OCI-M1 (cell line): Measurements from ENCODE around the gene GNPTG.

Source experiments
- DNase-seq: peaks from one replicate; lab custom pipeline; 2025; lab: John Stamatoyannopoulos, UW

The GNPTG gene

DNA sequence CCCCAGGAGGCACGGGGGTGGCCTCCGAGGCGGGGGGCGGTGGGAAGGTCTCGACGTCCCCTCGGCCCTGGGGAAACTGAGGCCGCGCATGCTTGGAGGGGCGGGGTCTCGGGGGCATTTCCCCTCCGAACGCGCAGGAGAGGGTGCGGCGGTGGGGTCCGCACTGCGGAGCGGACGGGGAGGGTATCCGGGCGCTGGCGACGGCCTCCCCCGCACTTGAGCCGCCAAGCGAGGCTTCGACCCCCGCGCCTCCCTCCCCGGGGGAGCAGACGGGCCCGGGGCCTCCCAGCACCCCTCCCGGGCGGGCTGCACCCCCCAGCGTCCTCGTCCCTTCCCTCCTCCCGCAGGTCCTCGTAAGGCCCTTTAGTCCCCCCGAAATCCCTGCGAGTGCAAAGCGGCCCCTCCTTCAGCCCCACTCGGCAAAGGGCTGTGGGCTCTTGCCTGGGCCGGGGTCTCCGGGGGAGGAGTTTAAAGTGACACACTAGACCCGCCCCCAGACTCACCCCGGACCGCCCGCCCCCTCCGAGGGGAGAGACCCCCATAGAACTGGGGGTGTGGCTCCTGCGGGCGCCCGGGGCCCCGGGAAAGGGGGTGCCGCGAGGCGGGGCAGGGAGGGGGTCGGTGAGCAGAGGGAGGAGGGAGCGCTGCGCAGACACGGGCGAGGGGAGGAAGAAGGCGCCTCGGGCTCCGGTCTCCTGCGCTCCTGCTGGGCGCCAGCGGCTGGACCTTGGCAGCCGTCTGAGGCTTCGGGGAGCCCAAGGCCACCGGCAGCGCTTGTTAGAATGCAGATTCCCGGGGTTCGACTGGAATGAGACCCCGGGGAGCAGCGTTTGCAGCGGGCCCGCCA lies 17.7 kb upstream of the GNPTG start:
- DNase-seq: no peak

DNA sequence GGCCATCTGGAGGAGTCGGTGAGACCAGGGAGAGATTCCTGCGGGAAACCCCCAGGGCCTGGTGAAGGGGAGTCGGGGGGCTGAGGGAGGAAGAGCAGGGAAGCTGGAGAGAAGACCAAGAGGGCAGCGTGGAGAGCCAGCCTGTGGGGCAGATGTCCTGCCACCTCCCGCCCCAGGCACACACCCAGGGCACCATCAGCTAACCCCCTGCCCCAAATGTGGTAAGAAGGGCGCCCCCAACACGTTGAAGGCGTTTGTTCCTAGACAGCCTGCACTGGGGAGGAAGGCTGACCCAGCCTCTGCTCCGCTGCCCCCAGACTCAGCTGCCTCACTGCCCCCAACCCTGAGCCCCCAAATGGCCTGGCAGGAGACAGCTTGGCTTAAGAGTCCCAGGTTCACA lies 17.0 kb upstream of the GNPTG start:
- DNase-seq: no peak

DNA sequence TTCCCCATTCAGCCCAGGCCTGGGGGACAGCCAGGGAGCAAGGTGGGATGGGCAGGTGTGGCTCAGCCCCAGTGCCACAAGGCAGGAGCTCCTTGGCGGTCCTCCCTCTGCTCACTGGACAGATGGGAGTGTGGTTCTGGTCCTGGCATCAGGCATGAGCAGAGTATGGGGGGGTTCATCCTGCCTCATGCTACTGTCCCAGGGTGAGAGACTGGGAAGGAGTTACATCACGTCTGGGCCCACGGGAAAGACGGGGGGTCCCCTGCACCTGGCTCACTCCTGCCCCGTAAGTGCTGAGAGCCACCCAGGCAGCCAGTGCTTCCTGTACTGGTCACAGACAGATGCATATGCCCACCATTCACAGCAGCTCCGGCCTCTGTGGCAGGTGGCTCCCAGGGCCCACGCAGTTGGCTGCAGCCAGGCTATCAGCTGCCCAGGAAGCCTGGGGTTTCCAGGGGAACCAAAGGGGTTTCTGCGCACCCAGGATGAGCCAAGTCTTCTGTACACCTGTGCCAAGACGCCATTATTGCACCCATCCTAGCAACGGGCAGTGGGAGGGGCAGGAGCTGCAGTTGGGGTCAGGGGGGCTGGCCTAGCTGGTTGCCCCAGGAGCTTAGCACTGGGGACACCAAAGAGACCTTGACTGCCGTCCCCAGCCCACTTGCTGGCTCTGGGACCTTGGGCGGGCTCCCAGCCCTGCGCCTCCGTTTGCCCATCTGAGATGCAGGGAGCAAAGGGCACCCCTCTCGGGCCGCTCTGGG lies 16.3 kb upstream of the GNPTG start:
- no peak for DNase-seq

DNA sequence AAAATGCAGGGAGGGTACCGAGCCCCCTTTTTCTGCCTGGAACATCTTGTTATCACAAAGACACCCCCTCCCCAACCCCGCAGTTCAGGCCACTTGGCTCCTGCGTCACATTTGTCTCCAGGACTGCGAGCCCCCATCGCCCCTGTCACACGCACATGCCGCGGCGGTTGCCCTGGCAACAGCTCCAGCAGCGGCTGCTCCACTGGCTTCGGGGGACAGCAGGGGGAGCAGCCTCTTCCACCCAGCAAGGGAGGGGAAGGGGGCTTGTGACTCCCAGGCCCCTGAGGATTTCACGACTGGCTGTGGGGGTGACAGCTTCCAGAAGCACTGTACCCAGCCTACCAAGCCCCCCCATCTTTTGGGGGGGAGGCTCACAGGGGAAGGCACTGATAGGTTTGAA lies 15.7 kb upstream of the GNPTG start:
- peak; percentile 16 for DNase-seq

DNA sequence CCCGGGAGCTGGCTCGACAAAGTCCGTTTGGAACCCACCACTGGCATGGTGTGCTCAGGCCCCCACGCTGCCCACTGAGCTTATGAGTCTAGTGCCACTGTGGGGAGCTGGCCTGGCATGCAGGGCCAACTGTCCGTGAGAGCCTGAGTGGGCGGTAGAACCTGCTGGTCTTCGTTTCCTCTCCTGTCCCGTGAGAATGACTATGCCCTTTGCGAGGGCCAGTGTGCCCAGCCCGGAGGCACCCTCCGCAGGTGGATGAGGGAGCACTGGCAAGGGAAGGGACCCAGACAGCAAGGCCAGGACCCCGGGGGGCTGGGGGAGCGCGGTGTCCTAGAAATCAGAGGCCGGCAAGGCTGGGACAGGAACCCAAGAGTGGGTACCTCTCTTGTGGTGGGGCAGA lies 15.1 kb upstream of the GNPTG start:
- DNase-seq: no peak

DNA sequence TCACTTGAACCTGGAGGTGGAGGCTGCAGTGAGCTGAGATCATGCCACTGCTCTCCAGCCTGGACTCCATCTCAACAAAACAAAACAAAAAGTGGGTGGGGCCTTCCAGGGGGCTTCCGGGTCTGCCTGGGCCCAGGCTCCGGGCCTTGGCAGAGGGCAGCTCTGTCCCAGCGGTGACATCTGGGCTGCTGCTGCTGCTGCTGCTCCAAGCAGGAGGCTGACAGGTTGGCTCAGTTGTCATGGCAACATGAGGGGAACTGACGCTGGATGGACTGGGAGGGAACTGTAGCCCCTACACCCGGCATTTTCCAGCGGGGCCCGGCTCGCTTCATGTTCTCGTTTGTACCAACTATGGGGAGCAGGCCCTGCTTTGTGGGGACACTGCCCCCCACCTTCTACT lies 14.2 kb upstream of the GNPTG start:
- no peak for DNase-seq

DNA sequence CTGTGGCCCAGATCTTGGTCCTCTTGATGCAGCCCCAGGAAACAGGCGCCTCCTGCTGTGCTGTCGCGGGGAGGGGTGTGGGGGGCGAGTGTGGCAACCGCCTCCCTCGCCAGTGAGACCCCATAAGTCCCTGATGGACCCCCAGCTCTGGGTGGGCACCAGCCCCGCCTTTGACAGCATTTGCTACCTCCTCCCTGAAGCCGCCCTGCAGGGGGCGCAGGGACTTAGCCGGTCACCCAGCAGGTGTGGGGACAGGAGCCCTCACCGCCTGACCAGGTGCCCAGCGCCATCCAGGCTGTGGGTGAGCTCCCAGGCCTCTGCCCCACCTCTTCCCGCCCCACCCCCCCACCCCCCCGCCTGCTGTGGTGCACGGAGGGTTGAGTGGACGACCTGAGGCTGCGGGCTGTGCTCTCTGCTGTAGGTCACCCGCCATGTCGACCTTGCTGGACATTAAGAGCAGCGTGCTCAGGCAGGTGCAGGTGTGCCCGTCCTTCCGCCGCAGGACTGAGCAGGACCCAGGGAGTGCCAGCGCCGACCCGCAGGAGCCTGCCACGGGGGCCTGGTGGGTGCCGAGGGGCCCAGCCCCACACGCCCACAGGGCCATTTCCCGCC lies 13.5 kb upstream of the GNPTG start:
- peak; percentile 20 for DNase-seq

DNA sequence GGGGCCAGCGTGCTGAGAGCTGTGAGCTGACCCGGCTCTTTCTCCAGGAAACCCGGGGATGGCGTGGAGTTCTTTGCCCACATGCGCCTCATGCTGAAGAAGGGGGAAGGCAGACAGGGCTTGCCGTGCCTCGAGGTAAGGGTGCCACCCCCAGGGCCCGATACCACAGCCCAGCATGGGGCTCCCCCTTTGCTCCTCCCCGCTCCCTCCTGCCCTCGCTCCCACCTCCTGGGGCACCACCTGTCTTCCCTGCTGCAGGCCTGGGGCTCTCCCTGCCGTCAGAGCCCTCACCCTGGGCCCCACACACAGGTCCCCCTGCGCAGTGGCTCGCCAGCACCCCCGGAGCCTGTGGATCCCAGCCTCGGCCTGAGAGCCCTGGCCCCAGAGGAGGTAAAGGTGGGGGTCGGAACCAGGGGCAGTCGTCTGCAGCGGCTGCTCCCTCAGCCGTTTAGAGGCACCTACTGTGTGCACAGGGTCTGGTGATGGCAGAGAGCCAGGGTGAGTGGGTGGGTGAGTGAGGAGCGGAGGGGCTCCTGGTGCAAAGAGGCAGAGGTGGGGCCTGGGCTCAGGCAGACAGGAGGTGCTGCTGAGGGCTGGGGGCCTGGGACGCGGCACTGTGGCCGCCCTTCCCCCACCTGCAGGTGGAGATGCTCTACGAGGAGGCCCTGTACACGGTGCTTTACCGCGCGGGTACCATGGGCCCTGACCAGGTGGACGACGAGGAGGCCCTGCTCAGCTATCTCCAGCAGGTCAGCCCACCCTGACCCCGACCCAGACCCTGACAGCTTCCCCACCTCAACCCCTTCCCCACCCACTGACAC lies 12.7 kb upstream of the GNPTG start:
- no peak for DNase-seq

DNA sequence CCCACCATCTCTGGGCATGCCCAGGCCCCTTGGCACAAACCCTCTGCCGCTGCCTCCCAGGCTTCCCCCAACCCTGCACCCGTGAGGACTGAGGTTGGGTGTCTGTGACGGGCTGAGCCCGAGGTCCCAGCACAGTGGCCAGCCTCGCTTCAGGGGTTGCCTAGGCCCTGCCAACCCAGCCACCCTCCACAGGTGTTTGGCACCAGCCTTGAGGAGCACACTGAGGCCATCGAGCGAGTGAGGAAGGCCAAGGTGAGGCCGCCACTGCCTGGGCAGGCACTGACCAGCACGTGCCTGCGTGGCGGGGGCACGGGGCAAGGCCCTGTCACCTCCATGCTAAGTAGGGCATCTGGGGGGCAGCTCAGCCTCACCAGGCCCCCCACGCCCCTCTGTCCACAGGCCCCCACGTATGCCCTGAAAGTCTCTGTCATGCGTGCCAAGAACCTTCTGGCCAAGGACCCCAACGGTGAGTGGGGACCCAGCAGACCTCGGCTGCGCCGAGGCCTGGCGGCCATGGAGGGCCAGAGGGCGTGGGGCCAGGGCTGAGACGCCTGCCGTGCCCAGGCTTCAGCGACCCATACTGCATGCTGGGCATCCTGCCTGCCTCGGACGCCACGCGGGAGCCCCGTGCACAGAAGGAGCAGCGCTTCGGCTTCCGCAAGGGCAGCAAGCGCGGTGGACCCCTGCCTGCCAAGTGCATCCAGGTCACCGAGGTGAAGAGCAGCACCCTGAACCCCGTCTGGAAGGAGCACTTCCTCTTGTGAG lies 10.8 kb upstream of the GNPTG start:
- no peak for DNase-seq

DNA sequence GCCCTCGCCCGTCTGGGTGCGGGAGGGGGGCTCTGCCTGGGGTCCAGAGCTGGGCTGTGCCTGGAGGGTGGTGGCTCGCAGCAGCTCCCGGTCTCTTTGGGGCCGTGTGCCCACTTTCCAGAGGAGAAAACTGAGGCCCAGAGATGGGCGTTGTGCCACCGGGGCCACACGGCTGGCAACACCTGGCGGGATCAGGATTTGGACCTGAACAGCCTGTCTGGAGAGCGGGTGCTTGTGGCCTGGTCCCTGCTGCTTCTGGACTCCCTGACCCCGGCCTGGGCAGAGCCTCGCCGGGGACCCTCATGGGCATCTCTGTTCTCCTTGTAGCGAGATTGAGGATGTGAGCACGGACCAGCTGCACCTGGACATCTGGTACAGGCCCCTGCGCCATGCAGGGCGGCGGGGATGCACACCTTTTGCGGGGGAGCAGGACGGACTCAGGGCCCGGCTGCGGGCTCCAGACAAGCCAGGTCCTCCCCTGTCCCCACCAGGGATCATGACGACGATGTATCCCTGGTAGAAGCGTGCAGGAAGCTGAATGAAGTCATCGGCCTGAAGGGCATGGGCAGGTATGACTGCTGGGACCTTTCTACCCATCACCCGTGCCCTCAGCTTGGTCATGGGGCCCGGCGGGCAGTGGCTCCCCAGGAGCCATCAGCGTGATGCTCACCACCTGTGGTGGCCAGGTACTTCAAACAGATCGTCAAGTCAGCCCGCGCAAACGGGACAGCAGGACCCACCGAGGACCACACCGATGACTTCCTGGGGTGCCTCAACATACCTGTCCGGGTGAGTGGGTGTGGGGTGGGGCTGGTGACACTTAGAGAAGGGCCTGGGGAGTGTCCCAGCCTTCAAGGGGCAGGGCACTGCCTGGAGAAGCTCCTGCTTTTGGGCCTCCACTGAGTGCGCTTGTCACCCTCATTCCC lies 10.0 kb upstream of the GNPTG start:
- DNase-seq: no peak

DNA sequence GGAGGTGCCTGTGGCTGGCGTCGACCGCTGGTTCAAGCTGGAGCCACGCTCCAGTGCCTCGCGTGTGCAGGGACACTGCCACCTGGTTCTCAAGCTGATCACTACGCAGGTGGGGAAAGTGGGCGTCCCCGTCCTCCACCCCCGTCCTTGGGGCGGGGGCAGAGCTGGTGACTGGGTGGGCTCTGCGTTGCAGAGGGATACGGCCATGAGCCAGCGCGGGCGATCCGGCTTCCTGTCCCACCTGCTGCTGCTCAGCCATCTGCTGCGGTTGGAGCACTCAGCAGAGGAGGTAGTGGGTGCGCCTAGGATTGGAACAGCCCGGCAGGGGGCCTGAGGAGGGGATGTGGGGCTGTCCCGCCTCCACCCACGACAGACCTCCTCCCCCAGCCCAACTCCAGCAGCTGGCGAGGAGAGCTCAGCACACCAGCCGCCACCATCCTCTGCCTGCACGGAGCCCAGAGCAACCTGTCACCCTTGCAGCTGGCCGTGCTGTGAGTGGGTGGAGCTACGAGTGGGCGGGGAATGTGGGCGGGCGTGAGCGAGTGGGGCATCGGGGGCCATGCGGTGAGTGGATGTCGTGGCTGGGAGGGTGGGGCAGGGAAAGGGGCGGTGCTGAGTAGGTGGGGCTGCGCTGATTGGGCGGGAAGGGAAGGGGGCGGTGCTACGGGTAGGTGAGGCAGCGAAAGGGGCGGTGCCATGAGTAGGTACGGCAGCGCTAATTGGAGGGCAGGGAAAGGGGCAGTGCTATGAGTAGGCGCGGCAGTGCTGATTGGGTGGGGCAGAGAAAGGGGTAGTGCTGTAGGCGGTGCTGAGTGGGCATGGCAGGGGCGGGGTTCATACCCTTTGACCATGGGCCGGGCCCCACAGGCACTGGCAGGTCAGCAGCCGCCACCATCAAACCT lies 9.0 kb upstream of the GNPTG start:
- peak; percentile 99 for DNase-seq

DNA sequence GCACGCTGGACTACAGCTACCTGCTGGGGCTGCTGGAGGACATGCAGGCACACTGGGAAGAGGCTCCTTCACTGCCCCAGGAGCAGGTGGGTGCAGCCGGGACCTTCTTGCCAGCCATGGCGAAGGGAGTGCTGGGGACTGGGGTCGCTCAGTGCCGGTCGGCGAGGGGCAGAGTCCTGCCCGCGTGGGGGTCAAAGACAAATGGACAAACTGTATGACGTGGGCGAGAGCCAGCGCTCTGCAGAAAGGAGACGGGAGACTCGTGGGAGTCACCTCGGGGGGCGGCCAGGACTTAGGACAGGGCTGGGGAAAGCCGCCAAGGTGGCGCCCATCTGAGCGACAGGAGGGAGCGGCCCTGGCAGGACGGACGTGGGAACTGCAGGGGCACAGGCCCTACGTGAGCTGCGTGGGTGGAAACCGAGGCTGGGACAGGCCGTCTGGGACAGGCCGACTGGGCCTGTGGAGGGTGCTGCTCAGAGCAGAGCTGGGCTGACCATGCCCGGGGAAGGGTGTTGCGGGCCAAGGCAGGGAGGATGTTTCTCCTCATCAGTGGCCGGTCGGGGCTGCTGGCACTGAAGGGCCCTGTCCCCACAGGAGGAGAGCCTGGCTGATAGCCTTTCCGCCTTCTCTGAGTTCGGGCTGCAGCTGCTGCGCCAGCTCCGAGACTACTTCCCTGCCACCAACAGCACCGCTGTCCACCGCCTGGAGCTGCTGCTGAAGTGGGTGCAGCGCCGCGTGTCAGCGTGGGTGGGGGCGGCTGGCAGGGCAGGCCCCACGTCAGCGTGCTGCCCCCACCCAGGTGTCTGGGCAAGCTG lies 8.1 kb upstream of the GNPTG start:
- no peak for DNase-seq

DNA sequence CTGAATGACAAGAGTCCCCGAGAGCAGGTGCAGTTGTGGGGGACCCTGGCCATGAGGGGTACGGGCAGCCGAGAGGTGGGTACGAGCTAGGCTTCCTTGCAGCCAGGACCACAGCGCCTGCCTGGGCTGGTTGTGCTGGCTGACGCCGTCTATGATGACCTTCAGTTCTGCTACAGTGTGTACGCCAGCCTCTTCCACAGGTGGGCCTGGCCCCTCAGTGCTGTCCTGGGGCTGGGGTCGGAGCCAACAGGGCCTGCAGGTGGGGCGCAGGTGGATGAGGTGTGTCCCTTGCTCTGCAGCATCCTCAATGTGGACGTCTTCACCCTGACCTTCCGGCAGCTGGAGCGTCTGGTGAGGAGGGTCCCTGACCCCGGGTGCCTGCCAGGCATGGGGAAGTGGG lies 7.2 kb upstream of the GNPTG start:
- DNase-seq: no peak

DNA sequence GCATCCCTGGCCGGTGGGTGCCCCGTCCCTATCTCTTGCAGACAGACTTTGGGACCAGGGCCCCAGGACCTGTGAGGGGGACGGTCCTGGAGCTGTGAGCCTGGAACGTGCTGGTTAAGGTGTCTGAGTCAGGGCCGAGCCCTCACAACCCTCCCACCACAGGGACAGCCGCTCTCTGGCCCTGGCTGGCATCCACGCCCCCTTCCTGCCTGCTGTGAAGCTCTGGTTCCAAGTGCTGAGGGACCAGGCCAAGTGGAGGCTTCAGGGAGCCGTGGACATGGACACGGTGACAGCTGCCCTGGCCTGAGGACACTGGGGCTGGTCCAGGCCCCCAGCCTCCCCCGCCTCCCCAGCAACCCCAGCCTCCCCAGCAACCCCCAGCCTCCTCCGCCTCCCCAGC lies 6.6 kb upstream of the GNPTG start:
- DNase-seq: no peak

DNA sequence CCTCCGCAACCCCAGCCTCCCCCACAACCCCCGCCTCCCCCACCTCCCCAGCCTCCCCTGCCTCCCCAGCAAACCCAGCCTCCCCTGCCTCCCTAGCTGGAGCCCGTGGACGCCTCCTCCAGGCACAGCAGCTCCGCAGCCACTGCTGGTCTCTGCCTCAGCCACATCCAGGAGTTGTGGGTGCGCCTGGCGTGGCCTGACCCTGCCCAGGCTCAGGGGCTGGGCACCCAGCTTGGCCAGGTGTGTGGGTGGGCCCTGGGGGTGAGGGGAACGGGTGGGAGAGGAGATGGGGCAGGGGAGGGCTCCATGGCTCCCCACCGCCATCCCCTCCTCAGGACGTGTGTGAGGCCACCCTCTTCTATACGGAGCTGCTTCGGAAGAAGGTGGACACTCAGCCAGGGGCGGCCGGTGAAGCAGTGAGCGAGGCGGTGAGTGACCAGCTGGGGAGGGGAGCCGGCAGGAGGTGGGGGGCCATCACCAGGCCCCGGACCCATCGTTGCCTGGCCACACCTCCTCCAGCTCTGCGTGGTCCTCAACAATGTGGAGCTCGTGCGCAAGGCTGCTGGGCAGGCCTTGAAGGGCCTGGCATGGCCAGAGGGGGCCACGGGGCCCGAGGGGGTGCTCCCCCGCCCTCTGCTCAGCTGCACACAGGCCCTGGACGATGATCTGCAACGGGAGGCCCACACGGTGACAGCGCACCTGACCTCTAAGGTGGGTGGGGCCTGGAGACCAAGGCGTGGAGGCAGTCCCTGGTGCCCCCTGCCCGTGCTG lies 5.9 kb upstream of the GNPTG start:
- no peak for DNase-seq

DNA sequence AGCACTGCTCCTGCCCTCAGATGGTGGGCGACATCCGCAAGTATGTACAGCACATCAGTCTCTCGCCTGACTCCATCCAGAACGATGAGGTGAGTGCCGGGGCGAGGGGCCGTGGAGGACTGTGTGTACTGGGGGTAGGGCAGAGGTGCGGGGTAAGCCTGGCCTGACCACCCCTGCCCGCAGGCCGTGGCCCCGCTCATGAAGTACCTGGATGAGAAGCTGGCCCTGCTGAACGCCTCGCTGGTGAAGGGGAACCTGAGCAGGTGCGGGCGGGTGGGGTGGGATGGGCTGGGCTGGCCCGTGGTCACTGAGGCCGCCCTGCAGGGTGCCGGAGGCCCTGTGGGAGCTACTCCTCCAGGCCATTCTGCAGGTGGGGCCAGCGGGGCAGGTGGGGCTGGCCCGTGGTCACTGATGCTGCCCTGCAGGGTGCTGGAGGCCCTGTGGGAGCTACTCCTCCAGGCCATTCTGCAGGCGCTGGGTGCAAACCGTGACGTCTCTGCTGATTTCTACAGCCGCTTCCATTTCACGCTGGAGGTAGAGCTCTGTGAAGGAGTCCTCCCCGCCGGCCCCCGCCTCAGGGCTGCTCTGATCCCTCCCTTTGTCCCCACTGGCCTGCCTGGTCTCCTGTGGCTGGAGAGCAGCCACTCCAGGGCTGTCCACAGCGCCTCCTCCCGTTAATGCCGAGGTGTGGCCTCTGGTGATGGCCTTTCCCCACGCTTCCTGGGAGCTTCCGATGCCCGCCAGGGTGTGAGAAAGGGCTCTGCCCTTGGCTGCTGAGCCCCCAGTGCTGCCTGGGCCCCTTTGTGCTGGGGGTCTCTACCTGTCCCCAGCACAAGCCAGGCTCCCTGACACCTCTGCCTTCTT lies 5.1 kb upstream of the GNPTG start:
- no peak for DNase-seq
